Stimulated activated CD4-positive, alpha-beta T cell treated with anti-CD3 and anti-CD28 coated beads, Interleukin-4, amount 100 ng/mL, for 24 hours (primary cell): ENCODE results near the gene MYO10.
A peak's percentile ranks its signal among the peaks of the same experiment; 100 is the strongest.

ENCODE experiments used
- DNase-seq: peaks from one replicate; pipeline ENCODE4 v3.0.0-alpha.2; 2020

Gene MYO10

GRCh38 chr5:16695779-16696178 is 240.3 kb downstream of the MYO10 start:
- DNase-seq, result no peak

- DNase-seq, result no peak
Observed at GRCh38 chr5:16693879-16694278, 242.2 kb downstream of the MYO10 start.

- no peak for DNase-seq
Observed at GRCh38 chr5:16691731-16692130, 244.4 kb downstream of the MYO10 start.

GRCh38 chr5:16690243-16690852 is 245.7 kb downstream of the MYO10 start:
- DNase-seq, result no peak

- DNase-seq, result no peak
Observed at GRCh38 chr5:16687898-16688297, 248.2 kb downstream of the MYO10 start.

- no peak for DNase-seq
Observed at GRCh38 chr5:16685069-16685468, 251.0 kb downstream of the MYO10 start.

GRCh38 chr5:16681876-16682275 is 254.2 kb downstream of the MYO10 start:
- DNase-seq, result no peak

- no peak for DNase-seq
Observed at GRCh38 chr5:16679863-16680262, 256.2 kb downstream of the MYO10 start.

GRCh38 chr5:16679190-16679589 is 256.9 kb downstream of the MYO10 start:
- no peak for DNase-seq

- no peak for DNase-seq
Observed at GRCh38 chr5:16675806-16676205, 260.3 kb downstream of the MYO10 start.

GRCh38 chr5:16674750-16675149 is 261.3 kb downstream of the MYO10 start:
- no peak for DNase-seq

GRCh38 chr5:16673241-16674201 is 262.6 kb downstream of the MYO10 start:
- DNase-seq, result peak; percentile 29

GRCh38 chr5:16671208-16671607 is 264.9 kb downstream of the MYO10 start:
- DNase-seq, result no peak

GRCh38 chr5:16669776-16670175 is 266.3 kb downstream of the MYO10 start:
- no peak for DNase-seq

GRCh38 chr5:16668631-16669030 is 267.5 kb downstream of the MYO10 start:
- no peak for DNase-seq

- DNase-seq, result no peak
Observed at GRCh38 chr5:16668194-16668593, 267.9 kb downstream of the MYO10 start.

GRCh38 chr5:16666883-16667398 is 269.1 kb downstream of the MYO10 start:
- peak; percentile 13 for DNase-seq

GRCh38 chr5:16666130-16666882 is 269.8 kb downstream of the MYO10 start:
- no peak for DNase-seq

- DNase-seq, result no peak
Observed at GRCh38 chr5:16665601-16666000, 270.5 kb downstream of the MYO10 start.

GRCh38 chr5:16664368-16664767 is 271.7 kb downstream of the MYO10 start:
- no peak for DNase-seq

- no peak for DNase-seq
Observed at GRCh38 chr5:16663840-16664239, 272.2 kb downstream of the MYO10 start.

- DNase-seq, result no peak
Observed at GRCh38 chr5:16661713-16662112, 274.4 kb downstream of the MYO10 start.

GRCh38 chr5:16660982-16661381 is 275.1 kb downstream of the MYO10 start:
- no peak for DNase-seq
